Fibroblast of lung (primary cell): ENCODE measurements around the gene RANBP3. TPM values are rescaled to one million over a fixed set of nuclear protein-coding genes. Genes with fewer than 3 reads are reported as not detected.

Experiments used
- DNase-seq, 2 donors: peaks; one replicate each; pipeline versions ENCODE4 v3.0.0 to v3.0.0-alpha.2; 2010; ENCODE audit warnings: low read depth in 2 of 2
- H2AFZ ChIP-seq: 2 replicates; pipeline ENCODE4 v1.5.1; 2012; ENCODE audit warnings: low read length, control low read depth, inconsistent platforms
- H3K27ac ChIP-seq: 2 replicates; pipeline ENCODE4 v1.5.1; 2011; ENCODE audit warnings: low read length, control low read depth; ENCODE audit not compliant: insufficient read depth
- H3K27me3 ChIP-seq: 2 replicates; pipeline ENCODE4 v1.5.1; 2011; ENCODE audit warnings: mild to moderate bottlenecking, low read length; ENCODE audit not compliant: control insufficient read depth, insufficient read depth
- H3K36me3 ChIP-seq: 2 replicates; pipeline ENCODE4 v1.5.1; 2011; ENCODE audit warnings: low read length; ENCODE audit not compliant: control insufficient read depth, insufficient read depth
- H3K4me1 ChIP-seq: 2 replicates; pipeline ENCODE4 v1.5.1; 2011; ENCODE audit warnings: low read length; ENCODE audit not compliant: control insufficient read depth, insufficient read depth; ENCODE audit errors: extremely low read depth
- H3K4me2 ChIP-seq: 2 replicates; pipeline ENCODE4 v1.5.1; 2011; ENCODE audit warnings: low read length, control low read depth; ENCODE audit not compliant: insufficient read depth; ENCODE audit errors: extremely low read depth
- H3K4me3 ChIP-seq, 4 experiments: fragments of 200-600 bp in 1 of 4; sonication (generic) in 1 of 4; replicated peaks in 1 of 4; 2 replicates each; pipeline ENCODE4 v1.5.1; 2011 to 2016; ENCODE audit warnings: low read length in 4 of 4, low read depth in 3 of 4, mild to moderate bottlenecking in 3 of 4, control low read depth in 2 of 4, inconsistent platforms in 1 of 4, mixed read lengths in 1 of 4; ENCODE audit not compliant: insufficient read depth in 1 of 4; ENCODE audit errors: control extremely low read depth in 1 of 4
- H3K79me2 ChIP-seq: 2 replicates; pipeline ENCODE4 v1.5.1; 2012; ENCODE audit warnings: mild to moderate bottlenecking, low read length, inconsistent platforms; ENCODE audit not compliant: control insufficient read depth, insufficient read depth
- H3K9ac ChIP-seq: 2 replicates; pipeline ENCODE4 v1.5.1; 2011; ENCODE audit warnings: mild to moderate bottlenecking, low read length, control low read depth; ENCODE audit not compliant: insufficient read depth
- H3K9me3 ChIP-seq: 2 replicates; pipeline ENCODE4 v1.5.1; 2012; ENCODE audit warnings: low read depth, low read length; ENCODE audit not compliant: control insufficient read depth, insufficient read depth
- H4K20me1 ChIP-seq: 2 replicates; pipeline ENCODE4 v1.5.1; 2011; ENCODE audit warnings: low read length; ENCODE audit not compliant: control insufficient read depth, insufficient read depth; ENCODE audit errors: extremely low read depth
- CTCF ChIP-seq, 2 donors: IDR thresholded peaks in 1 of 2; conservative IDR thresholded peaks in 1 of 2; 1 replicate in 1 of 2; 2 replicates in 1 of 2; pipeline ENCODE4 v1.5.1; 2011 to 2012; ENCODE audit warnings: low read length in 2 of 2, control low read depth in 1 of 2, inconsistent platforms in 1 of 2, low read depth in 1 of 2, mild to moderate bottlenecking in 1 of 2
- EZH2 ChIP-seq: IDR thresholded peaks from 2 replicates; pipeline ENCODE4 v1.5.1; 2012; ENCODE audit warnings: low read length, control low read depth, mild to moderate bottlenecking; ENCODE audit errors: missing control alignments
- polyA plus RNA-seq, 2 donors: library from polyadenylated mRNA; depleted of rRNA in 1 of 2; stranded (reverse) in 1 of 2; unstranded in 1 of 2; fragments of >200 nt; gene quantifications; 2 replicates each; pipeline ENCODE4 v1.2.1, GENCODE V29; 2011 to 2012; ENCODE audit warnings: missing spikeins in 1 of 2
- total RNA-seq: library from RNA; depleted of rRNA; stranded (reverse); fragments of >200 nt; gene quantifications from 2 replicates; pipeline ENCODE4 v1.2.1, GENCODE V29; 2014

RANBP3 gene
- total and polyA plus RNA-seq, 2 donors (not counting 1 experiment from before 2014, with no cell fraction given) = 39.8 to 59.4 TPM

GRCh38 chr19:5921516-5922160 is 56.3 kb downstream of the RANBP3 start:
- Histone ChIP-seq H2AFZ (no peak overlapping the region), H4K20me1 (no peaks in the 10 kb centered on the region), H3K4me3 (no peak overlapping the region), H3K9ac (no peak overlapping the region), H3K79me2 (no peaks in the 10 kb centered on the region), H3K36me3 (peaks cover 44% of the 10 kb centered on the region), H3K9me3 (no peaks in the 10 kb centered on the region), H3K4me1 (peaks cover 3% of the 10 kb centered on the region), H3K27me3 (no peaks in the 10 kb centered on the region), H3K4me2 (no peak overlapping the region), H3K27ac (no peak overlapping the region)
- no peak for DNase-seq
- TF ChIP-seq EZH2 (no peak), CTCF (conservative IDR thresholded peaks at IDR 0.05 in 1 of 2, IDR thresholded peaks at IDR 0.05 in 1 of 2; ENCODE audit: low read depth in 1 of 2, low read length in 2 of 2) (no peak)

- Histone ChIP-seq H3K27me3 (no peaks in the 10 kb centered on the region), H3K4me3 (no peak overlapping the region), H3K4me1 (peaks cover 5% of the 10 kb centered on the region), H3K9me3 (no peaks in the 10 kb centered on the region), H3K9ac (no peak overlapping the region), H3K36me3 (peaks cover 34% of the 10 kb centered on the region), H3K79me2 (no peaks in the 10 kb centered on the region), H2AFZ (no peak overlapping the region), H3K4me2 (no peak overlapping the region), H3K27ac (no peak overlapping the region), H4K20me1 (no peaks in the 10 kb centered on the region)
- TF ChIP-seq CTCF (conservative IDR thresholded peaks at IDR 0.05 in 1 of 2, IDR thresholded peaks at IDR 0.05 in 1 of 2; ENCODE audit: low read depth in 1 of 2, low read length in 2 of 2) (no peak), EZH2 (no peak)
- DNase-seq = no peak
These were observed 59.4 kb downstream of the RANBP3 start for GRCh38 chr19:5918463-5919079.

- Histone ChIP-seq H3K9me3 (no peaks in the 10 kb centered on the region), H3K4me1 (peaks cover 5% of the 10 kb centered on the region), H3K27ac (no peak overlapping the region), H4K20me1 (no peaks in the 10 kb centered on the region), H3K27me3 (no peaks in the 10 kb centered on the region), H3K36me3 (peaks cover 28% of the 10 kb centered on the region), H2AFZ (no peak overlapping the region), H3K9ac (no peak overlapping the region), H3K4me3 (no peak overlapping the region), H3K4me2 (no peak overlapping the region), H3K79me2 (no peaks in the 10 kb centered on the region)
- no peak for TF ChIP-seq EZH2
- no peak for TF ChIP-seq CTCF (conservative IDR thresholded peaks at IDR 0.05 in 1 of 2, IDR thresholded peaks at IDR 0.05 in 1 of 2; ENCODE audit: low read depth in 1 of 2, low read length in 2 of 2)
- DNase-seq = no peak
These were observed 60.4 kb downstream of the RANBP3 start for GRCh38 chr19:5917431-5918107.
